Cardiac fibroblast (primary cell): ENCODE results near the gene TEAD4.
A peak's percentile ranks its signal among the peaks of the same experiment; 100 is the strongest.

Experiments used
- DNase-seq, 2 donors: peaks; one replicate each; pipeline versions ENCODE4 v3.0.0 to v3.0.0-alpha.2; 2010; ENCODE audit warnings: low read depth in 2 of 2
- H3K4me3 ChIP-seq, 2 donors: replicated peaks in 1 of 2; 1 replicate in 1 of 2; 2 replicates in 1 of 2; pipeline ENCODE4 v1.5.1; 2011; ENCODE audit warnings: low read depth in 2 of 2, low read length in 2 of 2, mild to moderate bottlenecking in 2 of 2, moderate library complexity in 1 of 2
- TF ChIP-seq, protein P1 (sequence below): IDR thresholded peaks from one replicate; pipeline ENCODE4 v1.5.1; 2011; ENCODE audit warnings: low read depth, mild to moderate bottlenecking, low read length, inconsistent platforms

Gene TEAD4

DNA sequence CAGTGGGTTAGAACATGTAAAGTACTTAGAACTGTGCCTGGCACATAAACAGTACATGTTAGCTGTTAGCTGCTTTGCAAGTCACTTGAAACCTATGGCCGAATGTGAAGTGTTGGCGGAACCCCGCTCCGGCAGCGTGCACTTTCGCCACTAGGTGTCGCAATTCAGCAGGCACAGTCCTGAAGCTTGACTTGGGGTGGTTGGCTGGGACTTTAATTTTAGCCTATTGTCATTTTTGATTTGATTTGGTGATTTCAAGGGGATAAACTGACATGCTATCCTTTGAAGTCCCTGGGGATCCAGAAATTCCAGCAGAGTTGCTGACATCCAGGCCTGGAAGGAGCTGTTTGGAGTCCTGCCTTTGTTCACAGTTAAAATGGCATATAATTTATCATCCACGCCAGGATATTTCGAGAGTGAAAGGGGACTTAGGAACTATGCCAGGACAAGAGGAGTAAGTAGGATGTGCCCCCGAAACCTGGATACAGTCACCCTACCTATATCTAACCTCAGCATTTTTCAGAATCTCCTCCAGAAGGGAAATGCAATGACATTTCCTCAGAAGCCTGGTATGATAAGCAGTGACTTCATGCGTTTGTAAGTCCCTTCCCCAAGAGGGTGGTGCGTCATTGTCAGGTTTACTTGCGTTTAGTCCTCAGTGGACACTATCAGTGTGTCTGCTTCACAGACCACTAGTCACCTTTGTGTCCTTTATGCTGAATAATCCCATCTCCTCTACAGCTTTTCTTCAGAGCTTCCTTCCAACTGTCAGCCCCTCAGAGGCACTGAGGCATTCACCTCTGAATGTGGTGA, 114.4 kb downstream of the TEAD4 start:
- TF ChIP-seq, protein P1, sequence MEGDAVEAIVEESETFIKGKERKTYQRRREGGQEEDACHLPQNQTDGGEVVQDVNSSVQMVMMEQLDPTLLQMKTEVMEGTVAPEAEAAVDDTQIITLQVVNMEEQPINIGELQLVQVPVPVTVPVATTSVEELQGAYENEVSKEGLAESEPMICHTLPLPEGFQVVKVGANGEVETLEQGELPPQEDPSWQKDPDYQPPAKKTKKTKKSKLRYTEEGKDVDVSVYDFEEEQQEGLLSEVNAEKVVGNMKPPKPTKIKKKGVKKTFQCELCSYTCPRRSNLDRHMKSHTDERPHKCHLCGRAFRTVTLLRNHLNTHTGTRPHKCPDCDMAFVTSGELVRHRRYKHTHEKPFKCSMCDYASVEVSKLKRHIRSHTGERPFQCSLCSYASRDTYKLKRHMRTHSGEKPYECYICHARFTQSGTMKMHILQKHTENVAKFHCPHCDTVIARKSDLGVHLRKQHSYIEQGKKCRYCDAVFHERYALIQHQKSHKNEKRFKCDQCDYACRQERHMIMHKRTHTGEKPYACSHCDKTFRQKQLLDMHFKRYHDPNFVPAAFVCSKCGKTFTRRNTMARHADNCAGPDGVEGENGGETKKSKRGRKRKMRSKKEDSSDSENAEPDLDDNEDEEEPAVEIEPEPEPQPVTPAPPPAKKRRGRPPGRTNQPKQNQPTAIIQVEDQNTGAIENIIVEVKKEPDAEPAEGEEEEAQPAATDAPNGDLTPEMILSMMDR, result peak; percentile 98
- DNase-seq, result peak; percentile 91 to 92
- no peak overlapping the region for H3K4me3 ChIP-seq

DNA sequence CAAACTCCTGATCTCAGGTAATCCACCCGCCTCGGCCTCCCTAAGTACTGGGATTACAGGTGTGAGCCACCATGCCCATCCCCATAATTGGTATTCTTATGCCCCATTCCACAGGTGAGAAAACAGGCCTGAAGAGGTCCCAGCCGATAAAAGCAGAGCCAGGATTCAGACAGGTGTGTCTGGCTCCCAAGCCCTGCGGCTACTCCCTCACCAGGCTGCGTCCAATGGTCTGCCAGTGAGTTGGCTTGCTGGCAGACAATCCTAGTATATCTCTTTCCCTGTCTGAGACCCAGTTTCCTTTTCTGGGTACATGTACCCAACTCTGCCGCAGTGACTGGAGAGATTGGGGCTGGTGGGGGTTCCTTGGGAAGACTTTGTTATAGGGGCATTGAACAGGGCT, 116.1 kb downstream of the TEAD4 start:
- no peak overlapping the region for H3K4me3 ChIP-seq
- no peak for DNase-seq
- TF ChIP-seq, protein P1, result no peak

DNA sequence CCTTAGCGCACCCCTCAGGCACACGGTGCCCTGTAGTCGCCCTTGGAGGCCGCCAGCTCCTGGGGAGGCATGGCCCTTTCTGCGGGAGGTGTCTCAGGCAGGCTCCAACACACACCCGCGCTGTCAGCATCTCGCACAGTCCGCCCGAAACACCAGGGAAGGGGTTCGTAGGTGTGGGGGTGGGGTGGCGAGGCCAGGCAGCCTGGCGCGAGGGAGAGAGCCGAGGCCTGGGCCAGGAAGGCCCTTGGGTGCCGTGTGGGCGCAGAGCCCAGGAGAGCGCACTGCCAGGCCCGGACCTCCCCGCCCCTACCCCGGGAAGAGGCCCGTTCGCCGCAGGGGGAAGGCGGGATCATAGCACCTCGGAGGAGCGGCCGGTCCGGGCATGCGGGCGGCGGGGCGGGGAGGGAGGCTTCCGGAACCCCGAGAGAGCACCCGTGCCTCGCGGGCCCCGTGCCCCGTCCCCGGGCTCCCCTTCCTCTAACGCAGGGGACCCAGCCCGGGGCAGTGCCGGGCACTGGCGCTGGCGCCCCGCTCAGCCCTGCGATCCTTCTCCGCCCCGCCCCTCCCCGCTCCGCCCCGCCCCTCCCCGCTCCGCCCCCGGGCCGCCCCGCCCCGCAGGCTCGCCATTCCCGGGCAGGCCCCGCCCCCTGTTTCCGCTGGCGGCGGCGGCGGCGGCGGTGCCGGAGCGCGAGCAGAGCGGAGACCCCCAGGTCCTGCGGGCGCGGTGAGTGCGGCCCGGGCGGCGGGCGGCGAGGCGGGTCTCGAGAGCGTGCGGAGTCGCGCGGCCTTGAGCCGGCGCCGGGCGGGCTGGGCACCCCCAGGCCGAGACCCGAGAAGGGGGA, 117.8 kb downstream of the TEAD4 start, which contains the start of gene TSPAN9:
TSS of gene TSPAN9 (plus strand) at position 650 of the 842 bp plus-strand sequence. CDS start 123,815 bp downstream, outside the sequence.
- peak; percentile 55 to 79 for DNase-seq
- peak within 1 kb of the TSS; percentile 81 to 84 for H3K4me3 ChIP-seq
- TF ChIP-seq, protein P1, result no peak

DNA sequence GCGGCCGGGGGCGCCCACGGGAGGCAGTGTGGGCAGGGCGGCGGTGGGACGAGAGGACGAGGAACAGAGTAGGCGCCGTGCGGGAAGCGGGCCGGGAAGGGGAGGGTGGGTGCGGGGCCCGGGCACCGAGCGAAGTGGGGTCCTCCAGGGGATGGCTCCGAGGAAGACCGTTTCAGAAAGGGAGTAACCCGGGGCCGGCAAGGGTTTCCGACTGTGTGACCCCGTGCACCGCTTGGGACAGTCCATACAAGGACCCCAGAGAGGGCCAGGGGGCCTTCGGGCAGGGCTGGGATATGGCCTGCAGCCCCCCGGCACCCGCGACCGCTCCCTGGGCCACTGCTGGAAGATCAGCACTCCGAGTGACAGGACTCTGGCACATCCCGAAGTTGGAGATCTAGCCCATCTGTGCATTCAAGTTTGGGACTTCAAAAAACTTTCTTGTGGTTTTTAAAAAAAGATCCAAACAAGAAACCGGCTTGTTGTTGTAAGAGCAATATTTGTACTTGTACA, 118.4 kb downstream of the TEAD4 start:
- TF ChIP-seq, protein P1, result no peak
- peak; percentile 56 to 72 for DNase-seq
- H3K4me3 ChIP-seq, result peak overlapping the region; percentile 81 to 84

DNA sequence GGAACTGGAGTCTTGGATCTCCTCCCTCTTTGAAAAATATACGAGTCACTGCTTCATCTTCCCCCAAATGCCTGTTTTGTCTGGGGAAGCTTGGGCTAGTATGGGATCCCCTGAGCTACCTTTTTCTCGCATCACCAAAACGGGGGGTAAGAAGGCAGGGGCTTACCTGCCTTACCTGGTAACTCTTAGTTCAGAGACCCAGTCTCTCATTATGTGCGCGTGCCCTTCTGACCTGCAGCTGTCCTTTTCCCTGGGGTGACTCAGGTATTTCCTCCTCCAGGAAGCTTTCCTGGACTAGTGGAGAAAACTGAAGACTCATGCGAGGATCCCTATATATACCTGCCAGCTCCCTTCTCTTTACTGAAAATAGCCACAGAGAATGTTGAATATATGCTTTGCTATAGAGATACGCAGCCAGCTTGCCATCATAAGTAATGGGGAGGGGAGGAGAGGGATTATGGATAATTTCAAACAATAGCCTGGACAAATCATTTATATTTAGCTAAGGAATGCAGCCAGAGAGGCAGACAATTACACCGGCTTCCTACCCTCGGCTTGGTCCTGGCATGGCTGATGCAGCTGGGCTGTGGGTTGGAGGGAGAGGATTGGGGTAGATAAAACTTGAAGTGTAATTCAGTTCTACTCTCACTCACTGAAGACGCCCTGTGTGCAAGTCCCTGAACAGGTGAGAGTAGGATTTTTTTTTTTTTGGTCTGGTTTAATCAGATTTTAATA, 119.1 kb downstream of the TEAD4 start:
- H3K4me3 ChIP-seq, result peak overlapping the region; percentile 81 to 84
- DNase-seq, result no peak
- TF ChIP-seq, protein P1, result no peak

DNA sequence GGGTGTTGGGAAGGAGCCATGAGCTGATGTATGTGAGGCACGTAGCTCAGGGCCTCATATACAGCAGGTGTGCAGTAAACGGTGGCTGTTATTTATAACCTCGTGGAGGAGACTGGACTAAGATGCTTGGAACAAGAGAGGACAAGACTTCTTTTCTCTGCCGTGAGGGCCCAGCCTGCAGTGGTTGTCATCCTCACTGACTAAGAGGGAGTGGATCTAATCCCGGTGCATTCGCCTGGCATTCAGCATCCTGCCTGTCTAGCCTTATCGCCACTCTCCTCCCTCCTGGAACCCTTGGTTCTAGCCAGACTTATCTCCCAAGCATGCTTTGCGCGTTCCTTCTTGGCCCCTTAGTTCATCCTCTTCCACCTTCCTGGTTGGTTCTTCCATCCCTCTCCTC, 121.9 kb downstream of the TEAD4 start:
- DNase-seq, result no peak
- TF ChIP-seq, protein P1, result no peak
- H3K4me3 ChIP-seq, result no peak overlapping the region
